ENCODE results near the gene KBTBD12.

Gene KBTBD12

DNA sequence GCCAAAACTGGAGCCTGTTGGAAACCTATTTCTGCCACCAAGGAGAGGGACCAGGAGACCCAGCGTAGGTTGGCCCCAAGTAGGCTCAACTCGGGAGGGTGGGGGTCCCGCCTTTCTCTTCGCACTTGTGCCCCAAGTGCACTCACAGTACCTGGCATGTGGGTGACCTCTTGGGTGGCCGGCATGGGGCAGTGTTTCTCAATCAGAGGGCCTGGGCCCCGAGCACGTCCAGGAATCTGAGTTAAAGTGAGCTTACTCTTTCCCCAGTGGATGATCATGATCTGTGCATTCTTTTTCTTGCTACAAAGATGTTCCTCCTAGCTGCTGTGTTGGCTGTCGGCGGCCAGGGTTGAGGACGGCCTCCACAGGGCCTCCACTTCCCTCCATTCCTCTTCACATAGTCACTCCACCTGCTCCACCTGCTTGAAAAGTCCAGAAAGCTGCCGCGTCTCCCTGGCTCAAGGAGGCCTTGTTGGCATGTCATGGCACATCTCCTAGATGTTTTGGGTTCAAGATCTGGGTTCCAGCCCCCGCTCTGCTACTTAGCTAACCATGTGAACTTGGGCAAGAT, 70.7 kb downstream of the KBTBD12 start:
- DNase-seq (ENCODE audit: low read depth, low spot score): no peak

DNA sequence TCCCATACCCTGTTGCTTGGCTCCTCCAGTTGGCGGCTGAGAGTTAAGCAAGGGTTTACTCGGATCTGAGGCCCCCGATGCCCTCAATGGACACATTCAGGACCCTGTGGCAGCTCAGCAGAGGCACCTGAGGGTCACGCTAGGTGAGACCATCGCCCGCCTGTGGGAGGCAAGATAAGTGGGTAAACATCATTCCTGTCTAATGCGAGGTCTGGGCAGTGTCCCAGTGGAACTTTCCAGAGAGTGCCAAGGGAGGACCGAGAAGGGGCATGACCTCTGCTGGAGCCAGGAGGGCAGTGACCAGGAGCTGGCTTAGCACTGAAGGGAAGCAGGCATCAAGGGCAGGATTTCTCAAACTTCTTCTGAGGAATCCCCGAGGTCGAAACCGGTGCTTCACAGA, 71.8 kb downstream of the KBTBD12 start:
- no peak for DNase-seq (ENCODE audit: low read depth, low spot score)

DNA sequence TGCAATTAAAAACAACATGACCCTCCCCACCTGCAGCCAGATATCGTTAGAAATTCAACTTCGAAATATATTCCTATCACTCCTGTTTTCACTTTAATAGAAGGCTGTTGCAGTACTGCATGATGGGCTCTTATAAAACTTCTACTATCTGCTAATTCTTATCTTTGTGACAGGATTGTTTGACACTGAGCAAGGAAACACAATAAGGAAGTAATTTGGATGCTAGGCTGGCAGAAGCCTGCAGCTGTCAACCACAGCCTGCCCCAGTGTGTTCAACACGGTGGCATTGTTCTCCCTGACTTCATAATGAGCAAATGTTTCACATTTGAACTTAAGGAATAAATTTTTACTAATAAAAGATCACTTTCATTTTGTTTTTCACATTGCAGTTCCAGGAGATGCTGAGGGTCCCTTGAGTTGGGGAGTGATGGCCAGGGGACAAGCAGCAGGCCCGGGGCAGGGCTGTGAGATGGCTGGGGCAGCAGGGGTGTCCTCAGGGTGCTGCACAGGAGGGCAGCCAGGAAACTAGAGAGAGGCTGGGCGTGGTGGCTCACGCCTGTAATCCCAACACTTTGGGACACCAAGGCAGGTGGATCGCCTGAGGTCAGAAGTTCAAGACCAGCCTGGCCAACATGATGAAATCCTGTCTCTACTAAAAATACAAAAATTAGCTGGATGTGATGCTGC, 72.4 kb downstream of the KBTBD12 start:
- no peak for DNase-seq (ENCODE audit: low read depth, low spot score)

DNA sequence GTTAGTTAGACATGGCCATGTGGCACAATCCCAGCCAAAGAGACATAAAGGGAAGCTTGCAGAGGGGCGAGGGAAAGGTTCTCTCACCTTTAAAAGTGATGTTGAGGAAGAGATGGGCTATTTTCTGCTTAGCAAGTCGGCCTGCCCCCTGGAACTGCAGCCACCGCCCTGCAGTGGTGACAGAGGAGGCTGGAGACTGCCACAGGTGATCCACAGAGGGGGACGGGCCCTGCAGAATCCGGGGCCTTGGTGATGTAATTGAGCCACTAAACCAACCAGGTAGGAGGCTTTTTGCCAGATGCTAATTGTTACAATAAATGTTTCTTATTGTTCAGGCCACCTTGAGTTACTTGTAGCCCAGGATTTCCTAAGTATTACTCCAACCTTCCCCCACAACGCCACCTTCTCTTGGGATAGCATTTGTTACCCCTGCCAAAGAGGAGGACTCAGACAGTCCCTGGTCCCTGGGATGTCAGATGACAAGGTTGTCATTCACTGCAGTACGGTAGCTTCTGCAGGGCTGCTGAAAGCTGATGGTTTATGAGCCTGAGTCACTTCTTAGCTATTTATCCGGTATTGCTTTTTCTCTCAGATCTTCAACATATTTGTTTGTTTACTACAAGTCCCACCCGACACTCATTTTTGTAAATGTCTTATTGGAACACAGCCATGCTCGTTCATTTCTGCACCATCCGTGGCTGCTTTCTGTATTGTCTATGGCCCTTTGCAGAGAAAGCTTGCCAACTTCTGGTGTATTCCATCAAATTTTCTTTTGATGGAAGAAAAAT, 73.9 kb downstream of the KBTBD12 start:
- DNase-seq (ENCODE audit: low read depth, low spot score): no peak

DNA sequence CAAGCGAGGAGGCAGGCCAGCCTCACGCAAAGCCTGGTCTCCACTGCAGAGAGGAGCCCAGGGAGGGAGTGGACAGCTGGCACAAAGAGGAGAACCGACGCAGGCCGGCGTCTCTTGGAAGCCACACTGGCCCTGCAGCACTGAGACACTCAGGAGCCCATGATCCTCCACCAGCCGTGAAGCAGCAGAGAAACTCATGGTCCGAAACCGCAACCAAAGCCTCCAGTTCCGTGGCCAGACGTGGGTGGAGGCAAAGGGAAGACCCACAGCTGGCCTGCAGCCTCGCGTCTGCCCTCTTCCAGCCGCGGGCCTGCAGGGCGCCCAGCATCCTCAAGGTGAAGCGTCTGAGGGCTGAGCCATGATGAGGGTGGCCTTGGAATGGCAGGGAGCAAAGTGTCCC, 75.0 kb downstream of the KBTBD12 start:
- DNase-seq (ENCODE audit: low read depth, low spot score): no peak

DNA sequence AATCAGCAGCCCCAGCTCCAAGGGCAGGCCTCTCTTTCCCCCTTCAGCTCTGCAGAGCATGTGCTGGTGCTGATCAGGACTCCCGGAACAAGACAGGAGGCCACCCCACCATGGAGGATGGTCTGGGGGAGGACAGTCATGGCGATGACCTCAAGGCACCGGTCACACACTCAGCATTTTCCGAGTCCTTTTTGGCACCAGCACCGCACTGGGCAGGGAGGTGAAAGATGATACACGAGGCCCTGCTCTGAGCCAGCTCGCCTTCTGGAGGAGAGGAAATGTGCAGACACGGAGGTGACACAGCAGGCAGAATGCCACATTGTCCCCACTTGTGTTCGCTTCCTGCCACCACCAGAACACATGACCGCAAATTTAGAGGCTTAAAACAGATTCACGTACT, 75.4 kb downstream of the KBTBD12 start:
- no peak for DNase-seq (ENCODE audit: low read depth, low spot score)

DNA sequence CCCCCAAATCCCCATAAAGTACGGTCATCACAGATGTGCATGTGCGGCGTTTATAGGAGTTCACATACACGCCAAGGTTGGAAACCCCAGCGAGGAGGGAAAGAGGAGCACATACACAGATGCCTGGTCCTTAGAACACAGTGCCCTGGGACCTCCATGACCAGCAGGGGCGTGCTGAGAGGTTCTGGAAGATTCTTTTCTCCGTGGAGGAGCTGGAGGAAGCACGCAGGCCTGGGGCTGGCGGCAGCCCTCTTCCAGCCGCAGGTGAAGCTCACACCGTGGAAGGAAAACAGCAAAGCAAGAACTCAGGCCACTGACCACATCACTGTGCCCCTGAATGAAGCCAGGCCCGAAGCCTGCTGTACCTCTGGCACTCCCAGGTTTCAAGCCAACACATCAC, 76.2 kb downstream of the KBTBD12 start:
- DNase-seq (ENCODE audit: low read depth, low spot score): no peak

DNA sequence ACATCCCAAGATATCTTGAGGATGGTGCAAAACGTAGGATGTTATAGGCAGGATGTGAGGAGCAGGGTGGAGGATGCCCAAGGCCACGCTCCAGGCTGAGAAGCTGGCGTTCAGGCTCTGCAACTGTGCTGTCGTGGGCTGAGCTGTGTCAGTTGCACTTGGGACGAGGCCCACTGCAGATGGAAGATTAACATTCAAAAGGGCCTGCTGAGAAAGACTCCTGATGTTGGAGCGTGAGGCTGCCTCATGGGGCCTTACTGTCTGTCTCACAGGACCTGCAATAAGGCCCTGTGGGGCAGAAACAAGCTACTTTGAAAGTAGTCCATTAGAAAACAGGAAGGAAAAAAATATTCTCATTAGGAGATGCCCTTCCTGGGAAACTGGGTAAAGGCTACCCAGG, 76.6 kb downstream of the KBTBD12 start:
- no peak for DNase-seq (ENCODE audit: low read depth, low spot score)

DNA sequence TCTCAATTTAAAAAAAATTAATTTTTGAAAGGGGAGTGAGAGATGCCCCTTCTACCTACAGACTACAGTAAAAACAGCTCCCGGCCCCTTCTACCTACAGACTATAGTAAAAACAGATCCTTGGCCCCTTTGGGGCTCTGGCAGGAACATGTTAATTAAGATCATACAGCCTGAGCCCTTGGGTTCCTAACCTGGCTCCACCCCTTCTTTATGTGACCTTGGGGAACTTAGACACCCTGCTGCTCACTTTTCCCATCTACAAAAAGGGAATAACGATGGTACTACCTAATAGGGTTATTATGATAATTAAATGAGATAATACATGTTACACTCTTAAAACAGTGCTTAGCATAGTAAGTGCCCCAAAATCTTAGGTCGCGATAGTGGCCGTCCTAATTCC, 77.1 kb downstream of the KBTBD12 start:
- DNase-seq (ENCODE audit: low read depth, low spot score): no peak

DNA sequence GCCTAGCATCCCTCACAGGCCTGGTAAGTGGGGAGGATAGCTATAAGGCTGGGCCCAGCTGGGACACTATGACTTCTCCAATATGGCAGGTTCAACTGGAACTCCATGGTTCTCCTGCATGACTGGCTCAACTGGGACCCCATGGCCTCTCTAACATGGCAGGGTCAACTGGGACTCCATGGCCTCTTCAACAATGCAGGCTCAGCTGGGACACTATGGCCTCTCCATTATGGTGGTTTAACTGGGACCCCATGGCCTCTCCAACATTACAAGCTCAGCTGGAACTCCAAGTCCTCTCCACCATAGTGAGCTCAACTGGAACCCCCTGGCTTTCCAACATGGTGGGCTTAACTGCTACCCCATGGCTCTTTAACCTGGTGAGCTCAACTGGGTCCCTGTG, 79.0 kb downstream of the KBTBD12 start:
- DNase-seq (ENCODE audit: low read depth, low spot score): no peak

DNA sequence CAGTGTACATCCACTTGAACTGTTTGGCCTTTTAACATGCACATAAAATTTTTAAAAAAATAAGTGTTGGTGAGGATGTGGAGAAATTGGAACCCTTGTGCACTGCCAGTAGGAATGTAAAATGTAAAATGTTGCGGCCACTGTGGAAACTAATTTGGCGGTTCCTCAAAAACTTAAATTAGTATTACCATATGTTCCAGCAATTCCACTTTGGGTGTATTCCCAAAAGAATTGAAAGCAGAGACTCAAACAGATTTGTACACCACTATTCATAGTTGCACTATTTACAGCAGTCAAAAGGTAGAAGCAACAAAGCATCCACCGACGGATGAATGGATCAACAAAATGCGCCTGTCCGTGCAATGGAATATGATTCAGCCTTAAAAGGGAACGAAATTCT, 82.0 kb downstream of the KBTBD12 start:
- DNase-seq (ENCODE audit: low read depth, low spot score): no peak

DNA sequence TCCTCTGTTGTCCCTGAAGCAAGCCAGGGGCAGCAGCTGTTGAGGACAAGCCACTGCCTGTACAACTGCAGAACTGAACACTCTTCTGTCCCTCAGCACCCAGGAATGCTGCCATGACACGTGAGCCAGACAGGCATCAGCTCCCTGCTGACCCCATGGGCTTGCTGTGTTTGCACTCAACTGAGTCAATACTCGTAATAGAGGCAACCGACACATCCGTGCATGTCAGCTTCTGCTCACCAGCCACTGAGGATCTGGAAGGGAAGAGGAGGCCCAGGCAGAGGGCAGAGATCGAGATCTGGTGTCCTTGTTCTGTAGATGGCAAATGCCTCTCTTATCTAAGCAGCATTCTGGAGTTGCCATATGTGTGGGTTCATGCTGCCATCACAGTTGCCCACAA, 82.9 kb downstream of the KBTBD12 start:
- no peak for DNase-seq (ENCODE audit: low read depth, low spot score)

DNA sequence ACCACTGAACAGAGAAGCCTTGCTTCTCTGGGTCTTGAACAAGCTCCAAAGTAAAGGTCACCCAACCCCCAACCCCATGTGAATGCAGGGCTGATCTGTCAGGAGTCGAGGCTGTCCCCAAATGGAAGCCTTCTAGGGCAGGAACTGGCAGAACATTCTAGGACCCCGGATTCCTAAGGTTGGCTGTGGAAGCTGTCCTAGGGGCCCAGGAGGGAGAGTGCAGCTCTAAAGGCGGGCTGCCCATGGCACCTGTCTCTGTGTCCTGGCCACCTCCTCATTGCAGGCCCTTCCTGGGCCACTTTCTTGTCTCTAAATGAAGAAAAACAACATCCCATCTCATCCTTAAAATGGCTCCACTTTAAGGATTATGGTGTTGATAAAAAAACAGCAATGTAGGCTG, 83.6 kb downstream of the KBTBD12 start:
- DNase-seq (ENCODE audit: low read depth, low spot score): no peak

DNA sequence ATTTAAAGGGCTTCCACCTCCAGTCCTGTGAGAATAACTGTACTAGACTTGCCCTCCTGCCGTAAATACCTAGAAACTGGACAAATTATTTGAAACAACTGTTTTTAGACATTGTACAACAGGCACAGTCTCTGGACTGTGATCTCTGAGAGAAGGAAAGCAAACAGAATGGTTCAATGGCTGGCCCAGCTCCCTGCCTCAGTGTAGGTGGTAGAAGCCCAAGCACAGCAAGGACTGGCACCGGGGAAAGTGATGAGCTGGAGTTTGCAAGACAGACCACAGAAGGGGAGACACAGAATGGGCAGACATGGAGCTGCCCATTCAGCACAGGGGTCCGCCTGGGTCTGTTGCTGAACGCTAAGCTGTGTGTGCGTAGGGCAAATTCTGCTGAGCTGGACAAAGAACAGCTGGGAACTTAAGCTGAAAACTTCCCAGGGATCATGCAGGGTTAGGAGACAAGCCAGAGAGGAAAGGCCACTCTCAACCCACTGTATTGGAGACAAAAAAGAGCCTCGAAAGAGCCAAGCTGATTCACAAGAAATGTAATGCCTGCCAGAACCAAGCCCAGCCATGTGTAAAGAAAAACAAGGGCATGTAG, 84.6 kb downstream of the KBTBD12 start:
- no peak for DNase-seq (ENCODE audit: low read depth, low spot score)

DNA sequence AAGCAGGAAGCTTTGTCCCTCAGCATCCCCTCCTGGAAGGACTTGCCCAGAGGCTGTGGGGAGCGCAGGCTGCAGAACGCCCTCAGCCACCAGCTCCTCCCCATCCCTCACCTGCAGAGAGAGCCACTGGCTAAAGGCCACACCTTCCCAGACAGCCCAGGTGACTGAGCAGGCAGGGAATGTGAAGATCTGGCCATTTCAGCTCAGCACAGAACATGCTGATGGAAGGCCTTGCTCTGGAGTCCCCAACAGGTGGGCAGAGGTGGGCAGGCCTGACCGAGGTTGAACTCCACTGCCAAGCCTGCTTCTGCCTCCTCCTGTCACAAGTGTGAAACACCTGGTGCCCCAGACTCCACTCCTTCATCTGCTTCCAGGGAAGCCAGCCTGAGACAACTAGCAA, 86.5 kb downstream of the KBTBD12 start:
- DNase-seq (ENCODE audit: low read depth, low spot score): no peak

DNA sequence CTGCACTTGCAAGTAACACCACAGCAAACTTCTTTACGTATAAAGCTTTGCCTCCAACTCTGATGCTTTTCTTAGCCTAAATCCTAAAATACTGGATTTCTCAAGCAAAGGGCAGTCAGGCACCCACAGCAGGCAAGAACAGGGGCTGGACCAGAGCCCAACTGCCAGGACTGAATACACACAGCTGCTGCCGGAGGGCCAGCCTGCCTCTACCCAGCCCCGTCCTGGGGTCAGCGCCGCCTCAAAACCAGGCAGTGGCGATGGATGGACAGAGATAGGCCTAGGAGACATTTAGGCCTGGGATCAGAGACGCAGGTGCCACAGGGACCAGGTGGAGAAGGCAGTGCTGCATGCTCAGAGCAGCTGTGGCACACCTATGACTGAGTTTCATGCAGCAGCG, 89.6 kb downstream of the KBTBD12 start:
- no peak for DNase-seq (ENCODE audit: low read depth, low spot score)

DNA sequence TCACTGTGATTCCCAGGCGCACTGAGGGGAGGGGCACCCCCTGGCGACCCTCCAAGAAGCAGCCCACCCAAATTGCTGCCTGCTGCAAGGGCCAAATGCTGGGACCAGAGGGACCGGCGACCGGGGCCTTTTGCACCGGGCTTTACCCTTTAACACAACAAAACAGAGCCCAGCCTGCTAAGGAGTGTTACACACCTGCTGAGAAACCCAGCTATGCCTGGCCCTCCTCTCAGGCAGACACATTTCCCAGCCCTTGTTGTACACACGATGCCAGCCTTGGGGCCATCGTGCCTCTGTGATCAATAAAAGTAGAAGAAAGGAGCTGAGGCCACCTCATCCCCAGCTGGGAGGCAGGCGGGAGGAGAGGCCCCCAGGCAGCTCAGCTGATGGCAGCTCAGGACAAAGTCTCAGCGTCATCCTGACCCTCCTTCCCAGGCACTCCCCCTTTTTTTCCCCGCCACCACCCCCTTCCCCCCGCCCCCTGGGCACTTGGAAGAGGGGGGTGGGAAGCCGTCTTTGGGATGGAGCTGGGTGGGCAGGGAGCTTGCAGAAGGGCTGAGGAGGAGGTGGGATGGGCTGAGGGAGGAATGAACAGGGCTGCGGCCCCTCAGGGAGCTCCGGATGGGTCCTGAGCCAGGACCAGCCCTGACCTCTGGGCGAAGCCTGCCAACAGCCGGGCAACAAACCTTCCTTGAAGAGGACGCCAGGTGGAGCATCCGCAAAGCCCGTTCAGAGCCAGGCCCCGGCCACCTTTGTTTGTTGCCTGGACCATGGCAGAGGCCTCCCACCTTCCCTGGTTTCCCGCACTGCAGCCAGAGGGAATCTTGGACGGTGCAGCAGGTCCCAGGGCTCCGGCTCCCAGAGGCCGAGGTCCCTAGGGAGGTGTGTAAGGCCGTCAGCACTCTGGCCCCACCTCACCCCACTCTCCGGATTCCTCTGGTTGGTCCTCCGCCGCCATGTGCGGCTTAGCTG, 91.3 kb downstream of the KBTBD12 start:
- no peak for DNase-seq (ENCODE audit: low read depth, low spot score)

DNA sequence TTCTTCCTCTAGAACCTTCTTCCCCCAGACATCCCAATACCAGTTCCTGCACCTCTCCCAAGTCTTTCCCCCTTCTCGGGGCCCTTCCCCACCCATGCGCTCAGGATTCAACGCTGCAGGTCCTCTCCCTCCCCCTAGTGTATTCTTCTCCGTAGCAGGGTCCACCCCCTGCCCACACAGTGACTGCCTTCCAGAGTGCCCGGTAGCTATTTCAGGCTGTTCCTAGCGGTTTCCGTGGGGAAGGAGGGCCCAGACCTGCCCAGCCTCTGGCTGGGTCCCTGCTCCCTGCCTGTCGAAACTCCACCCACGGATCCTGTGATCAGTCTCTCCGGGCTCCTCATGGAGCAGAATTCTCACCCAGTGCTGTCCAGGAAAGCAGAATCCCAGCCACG, 92.0 kb downstream of the KBTBD12 start:
- no peak for DNase-seq (ENCODE audit: low read depth, low spot score)

DNA sequence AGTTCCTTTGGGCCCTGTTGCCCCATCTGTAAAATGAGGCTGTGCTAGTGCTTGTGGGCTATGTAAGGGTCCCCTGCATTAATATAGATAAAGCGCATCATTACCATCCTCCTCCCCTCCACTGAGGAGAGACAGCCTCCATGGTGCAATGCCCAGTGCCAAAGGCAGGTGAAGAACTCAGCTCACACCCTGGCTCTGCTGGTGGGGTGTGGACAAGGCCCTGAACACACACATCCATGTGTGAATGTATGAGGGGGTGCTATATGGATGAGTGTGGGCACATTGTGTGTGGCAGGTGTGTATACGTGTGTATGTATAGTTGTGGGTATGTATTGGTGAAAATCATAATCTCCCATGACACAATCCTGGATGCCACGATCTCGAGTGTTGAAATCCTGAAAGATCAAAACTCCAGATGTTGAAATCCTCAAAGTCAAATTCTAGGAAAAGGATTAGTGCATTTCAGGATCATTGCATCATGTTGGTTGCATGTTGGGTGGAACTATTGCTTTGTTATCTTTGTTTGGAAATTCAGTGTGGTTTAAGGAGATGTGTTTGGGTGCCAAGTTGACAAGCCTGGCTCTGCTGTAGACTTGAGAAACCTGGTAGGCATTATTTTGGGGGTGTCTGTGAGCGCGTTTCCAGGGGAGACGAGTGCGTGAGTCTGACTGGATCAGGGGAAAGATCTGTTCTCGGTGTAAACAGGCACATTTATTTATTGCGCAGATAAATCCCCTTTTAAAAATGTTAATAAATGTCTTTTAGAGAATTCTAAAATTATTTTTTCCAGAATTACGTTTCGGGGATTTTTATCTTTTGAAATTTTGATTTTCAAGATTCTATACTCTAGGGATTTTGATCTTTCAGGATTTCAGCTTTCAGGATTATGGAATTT, 95.2 kb downstream of the KBTBD12 start:
- DNase-seq (ENCODE audit: low read depth, low spot score): no peak

DNA sequence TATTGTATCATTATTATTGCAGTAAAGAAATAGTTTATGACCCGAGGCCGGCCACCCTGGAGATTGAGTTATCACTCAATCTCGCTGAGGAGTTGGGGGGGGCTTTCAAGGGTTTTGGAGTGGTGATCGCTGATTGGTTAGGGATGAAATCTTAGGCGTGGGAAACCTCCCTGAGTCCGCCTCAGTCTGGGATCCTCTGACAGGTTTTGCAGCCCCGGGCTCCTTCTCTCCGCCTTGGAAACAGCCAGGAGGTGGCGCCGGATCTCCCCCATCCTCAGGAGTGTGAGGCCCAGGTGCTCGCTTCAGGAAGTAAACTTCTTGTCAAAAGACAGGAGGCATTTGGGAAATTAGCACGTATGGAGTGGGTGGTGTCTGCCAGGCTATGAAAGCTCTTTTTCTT, 96.1 kb downstream of the KBTBD12 start:
- no peak for DNase-seq (ENCODE audit: low read depth, low spot score)

DNA sequence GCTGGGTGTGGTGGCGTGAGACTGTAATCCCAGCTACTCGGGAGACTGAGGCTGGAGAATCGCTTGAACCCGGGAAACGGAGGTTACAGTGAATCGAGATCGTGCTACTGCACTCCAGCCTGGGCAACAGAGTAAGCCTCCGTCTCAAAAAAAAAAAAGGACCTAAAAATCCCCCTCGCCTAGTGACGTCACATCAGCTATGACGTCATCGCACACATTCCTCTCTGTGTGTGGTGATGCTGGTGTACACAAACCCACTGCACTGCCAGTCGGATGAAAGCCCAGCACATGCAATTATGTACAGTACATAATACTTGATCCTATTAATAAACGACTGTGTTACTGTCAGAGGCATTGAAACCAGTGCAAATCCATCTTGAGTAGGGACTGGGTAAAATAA, 97.0 kb downstream of the KBTBD12 start:
- no peak for DNase-seq (ENCODE audit: low read depth, low spot score)

Data from activated CD4-positive, CD25-positive, alpha-beta regulatory T cell treated with anti-CD3 and anti-CD28 coated beads, Interleukin-2, amount 50 U/mL, for 16 hours (primary cell).